Stimulated activated CD4-positive, alpha-beta T cell treated with anti-CD3 and anti-CD28 coated beads, Interleukin-12 subunit alpha, Interleukin-12 subunit beta, amount 100 ng/mL, for 48 hours (primary cell): Measurements from ENCODE around the gene TIMM10.
"Not testable (repeated sequence)": the region's sequence is repeated elsewhere in the genome, so short reads cannot be mapped to it uniquely, and the experiment has no call there.

Experiments used
- DNase-seq, 3 donors: peaks; one replicate each; pipeline ENCODE4 v3.0.0-alpha.2; 2020; ENCODE audit warnings: low read depth in 2 of 3, low spot score in 1 of 3

The TIMM10 gene

GRCh38 chr11:57542582-57542981 lies 12.0 kb upstream of the TIMM10 start:
- no peak for DNase-seq

DNA sequence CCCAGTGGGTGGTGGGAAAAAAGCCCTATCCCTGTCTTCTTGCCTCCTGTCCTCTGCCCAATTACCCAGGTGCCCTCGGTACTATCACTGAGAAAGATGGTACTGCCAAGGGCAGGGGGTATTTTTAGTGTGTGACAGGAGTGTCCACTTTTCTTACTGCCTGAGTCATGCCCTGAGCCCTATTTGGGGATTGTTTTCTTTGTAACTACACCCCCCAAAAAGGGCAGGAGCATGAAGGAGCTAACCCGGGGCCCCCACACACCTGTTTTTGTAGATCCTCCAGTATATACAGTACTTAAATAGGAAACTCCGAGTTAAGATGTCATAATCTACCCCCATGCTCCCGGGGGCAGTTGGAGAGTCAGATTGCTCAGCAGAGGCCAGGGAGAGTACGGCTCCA lies 10.6 kb upstream of the TIMM10 start:
- DNase-seq: no peak

DNA sequence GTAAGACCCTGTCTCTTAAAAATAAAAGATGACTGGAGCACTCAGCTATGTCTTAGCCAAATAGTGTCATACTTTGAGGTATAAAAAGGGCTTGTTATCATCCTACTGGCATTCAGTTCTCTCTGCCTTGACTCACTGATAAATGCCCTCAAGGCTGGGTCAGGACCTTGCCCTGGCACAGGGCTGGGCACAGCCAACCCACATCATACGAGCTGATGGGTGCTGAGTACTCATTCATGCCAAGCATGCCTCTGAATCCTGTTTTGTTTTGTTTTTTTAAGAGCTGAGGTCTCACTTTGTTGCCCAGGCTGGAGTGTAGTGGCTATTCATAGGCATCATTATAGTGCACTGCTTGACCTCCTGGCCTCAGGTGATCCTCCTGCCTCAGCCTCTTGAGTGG lies 8.8 kb upstream of the TIMM10 start:
- DNase-seq: no peak

- no peak for DNase-seq
Observed at GRCh38 chr11:57536947-57537619, 6.5 kb upstream of the TIMM10 start, which contains the start of gene SMTNL1. SMTNL1 (plus strand) TSS chr11:57537595; CDS start chr11:57542643, 5,048 bp downstream.

DNA sequence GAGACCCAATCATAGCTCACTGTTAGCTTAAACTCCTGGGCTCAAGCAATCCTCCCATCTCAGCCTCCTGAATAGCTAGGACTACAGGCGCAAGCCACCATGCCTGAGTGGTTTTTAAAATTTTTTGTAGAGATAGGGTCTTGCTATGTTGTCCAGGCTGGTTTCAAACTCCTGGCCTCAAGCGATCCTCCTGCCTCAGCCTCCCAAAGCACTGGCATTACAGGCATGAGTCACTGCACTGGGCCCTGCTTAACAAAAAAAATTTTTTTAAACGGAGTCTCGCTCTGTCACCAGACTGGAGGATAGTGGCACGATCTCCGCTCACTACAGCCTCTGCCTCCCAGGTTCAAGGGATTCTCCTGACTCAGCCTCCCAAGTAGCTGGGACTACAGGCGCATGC lies 3.9 kb upstream of the TIMM10 start:
- not testable (repeated sequence) for DNase-seq

- no peak for DNase-seq
Observed at GRCh38 chr11:57530215-57530595, 349 bp downstream of the TIMM10 start.

- no peak for DNase-seq
Observed at GRCh38 chr11:57529012-57529411, 1.5 kb downstream of the TIMM10 start.

DNA sequence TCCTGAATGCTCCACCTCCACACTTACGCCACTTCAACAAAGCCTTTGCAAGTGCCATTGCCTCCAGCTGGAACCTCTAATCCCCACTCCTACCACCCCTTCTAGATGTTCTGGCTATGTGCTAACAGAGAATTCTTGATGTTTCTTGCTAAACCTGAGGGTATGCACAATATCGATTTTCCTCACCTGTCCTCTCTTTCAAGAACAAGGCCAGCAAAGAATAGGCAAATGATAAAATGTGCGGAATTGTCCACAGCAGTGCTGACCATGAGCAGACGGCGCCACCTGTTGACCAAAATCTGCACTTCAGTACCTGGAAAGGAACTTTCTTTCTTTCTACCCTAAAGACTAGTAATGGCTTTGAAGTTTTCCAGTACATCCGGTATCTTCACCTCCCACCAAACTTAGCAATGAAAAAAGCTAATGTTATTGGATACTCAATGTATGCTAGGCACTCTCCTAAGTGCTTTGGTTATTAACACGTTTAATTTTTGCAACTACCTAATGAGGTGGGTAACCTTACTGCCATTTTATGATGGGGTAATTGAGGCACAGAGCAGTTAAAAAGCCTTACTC lies 3.4 kb downstream of the TIMM10 start:
- peak; percentile 38 to 82 (median 62) for DNase-seq

DNA sequence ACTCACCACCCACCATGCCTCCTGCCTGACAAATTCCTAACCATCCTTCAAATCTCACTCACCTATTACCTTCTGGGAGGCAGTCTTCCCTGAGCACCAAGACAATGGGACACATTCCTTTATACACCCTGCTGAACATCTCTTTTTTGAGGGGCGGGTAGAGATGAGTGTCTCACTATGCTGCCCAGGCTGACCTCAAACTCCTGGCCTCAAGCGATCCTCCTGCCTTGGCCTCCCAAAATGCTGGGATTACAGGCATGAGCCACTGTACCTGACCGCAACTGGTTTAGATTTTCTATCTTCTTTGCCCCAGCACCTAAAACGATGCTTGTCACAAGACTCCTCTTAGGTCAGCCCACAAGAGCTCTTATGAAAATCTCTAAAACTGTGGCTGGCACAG lies 7.1 kb downstream of the TIMM10 start:
- DNase-seq: no peak

DNA sequence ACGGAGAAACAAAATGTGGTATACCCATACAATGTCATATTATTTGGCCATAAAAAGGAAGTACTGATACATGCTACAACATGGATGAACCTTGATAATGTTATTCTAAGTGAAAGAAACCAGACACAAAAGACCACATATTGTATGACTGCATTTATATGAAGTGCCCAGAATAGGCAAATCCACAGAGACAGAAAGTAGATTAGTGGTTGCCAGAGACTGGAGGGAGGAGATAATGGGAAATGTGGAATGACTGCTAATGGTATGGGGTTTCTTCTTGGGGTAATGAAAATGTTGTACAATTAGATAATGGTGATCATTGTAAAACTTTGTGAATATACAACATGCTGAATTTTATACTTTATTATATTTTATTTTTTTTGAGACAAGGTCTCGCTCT lies 9.4 kb downstream of the TIMM10 start:
- no peak for DNase-seq

- no peak for DNase-seq
Observed at GRCh38 chr11:57516061-57516443, 14.5 kb downstream of the TIMM10 start.

DNA sequence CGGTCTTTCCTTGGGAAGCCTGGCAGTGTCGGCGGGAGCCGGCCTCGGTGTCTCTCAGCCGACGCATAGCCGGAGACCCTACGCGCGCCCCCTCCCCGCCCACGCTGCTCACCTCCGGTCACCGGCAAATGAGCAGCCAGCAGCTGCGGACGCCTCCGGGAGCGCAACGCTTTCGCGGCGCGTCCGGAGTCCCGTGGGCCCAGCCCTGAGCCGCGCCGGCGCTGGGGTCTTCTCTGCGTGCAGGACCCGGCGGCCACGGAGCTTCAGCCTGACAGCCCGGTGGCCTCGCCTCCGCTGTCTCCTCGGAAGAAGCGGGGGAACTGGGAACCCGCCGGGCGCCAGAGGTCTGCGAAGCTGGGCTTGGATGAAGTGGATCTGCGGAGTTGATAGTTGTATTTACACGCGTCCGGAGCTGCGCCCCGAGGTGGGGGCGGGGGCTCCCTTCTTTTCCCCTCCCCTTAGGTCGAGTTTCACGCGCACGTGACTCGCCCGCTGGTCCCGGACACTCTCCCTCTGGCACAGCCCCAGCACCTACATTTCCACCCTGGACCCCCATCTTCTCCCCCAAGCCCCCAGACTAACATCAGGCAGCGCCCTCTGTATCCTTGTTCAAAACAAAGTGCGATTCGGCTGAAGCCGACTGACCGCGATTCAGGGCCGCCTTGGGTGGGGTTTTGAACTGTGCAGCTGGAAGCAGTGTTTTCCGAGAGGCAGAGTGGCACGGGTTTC lies 15.1 kb downstream of the TIMM10 start, which contains the start of gene SLC43A1:
Gene SLC43A1 (minus strand): TSS at position 371 of the 729 bp plus-strand sequence. CDS start 1,591 bp downstream, outside the sequence.
- peak; percentile 4 to 35 (median 15) for DNase-seq

- peak in 2 of 3 donors; percentile 24 to 49 for DNase-seq
Observed at GRCh38 chr11:57514538-57515331, 15.8 kb downstream of the TIMM10 start.

DNA sequence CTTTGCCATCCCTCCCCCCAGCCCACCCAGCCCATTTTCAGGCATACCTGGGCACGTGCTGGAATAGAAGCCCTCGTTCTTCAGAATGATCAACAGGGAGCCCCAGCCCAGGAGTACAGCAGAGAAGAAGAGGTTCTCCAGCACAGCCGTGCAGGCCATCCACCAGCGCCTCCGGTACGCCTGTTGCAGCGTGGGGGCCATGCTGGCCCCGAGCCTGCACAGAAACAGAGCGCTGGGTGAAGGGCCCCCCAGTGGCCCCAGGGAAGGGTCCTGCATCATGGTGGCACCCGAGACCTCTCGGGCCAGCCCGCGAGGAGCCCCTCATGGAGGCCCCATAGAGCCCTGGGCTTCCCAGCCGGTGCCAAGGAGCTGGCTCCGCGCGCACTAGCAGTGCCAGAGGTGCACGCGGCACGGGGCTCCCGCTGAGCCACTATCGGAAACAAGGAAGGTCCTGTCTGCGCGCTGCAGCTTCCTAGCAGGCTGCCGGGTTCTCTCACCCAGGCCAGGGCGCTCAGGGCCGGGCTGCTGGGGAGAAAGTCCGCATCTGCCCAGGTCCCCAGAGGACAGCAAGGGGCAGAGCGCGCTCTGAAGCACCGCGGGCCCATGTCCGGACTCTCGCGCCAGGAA lies 16.5 kb downstream of the TIMM10 start:
- peak in 1 of 3 donors; percentile 25 for DNase-seq

- DNase-seq: no peak
Observed at GRCh38 chr11:57513452-57513795, 17.1 kb downstream of the TIMM10 start.

DNA sequence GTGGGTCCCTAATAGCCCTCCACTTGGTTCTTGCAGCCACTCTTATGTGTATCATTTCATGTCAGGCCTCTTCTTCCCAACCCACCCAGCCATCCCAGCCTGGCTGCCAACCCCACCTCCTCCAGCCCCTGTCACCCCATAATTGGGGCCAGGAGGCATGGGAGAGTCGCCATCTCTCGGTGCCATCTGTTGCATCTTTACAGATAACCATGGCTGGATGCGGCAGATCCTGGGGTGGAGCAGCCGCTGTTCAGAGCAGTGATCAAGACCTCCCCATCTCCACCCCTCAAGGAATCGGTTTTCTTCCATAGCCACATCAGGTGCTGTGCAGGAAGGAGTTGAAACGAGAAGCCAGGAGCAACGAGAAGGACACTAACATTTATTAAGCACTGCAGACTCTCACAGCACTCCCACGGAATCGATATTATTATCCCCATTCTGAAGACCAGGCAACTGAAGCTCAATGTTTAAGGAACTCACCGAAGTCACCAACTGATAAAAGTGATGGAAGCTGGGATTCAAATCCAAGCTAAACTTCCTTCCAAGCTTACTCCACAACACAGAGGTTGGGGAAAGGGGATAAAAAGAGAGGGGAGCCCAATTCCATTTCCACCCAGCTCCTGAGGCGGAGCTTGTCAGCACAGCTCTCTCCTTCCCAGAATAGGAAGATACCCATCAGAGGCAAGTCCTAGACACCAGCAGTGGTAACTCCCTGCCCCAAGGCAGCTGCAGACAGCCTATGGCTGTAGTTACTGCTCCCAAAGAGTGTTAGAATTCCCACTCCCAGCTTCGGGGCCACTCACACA lies 17.7 kb downstream of the TIMM10 start:
- no peak for DNase-seq

GRCh38 chr11:57511741-57512430 lies 18.7 kb downstream of the TIMM10 start:
- DNase-seq: no peak

DNA sequence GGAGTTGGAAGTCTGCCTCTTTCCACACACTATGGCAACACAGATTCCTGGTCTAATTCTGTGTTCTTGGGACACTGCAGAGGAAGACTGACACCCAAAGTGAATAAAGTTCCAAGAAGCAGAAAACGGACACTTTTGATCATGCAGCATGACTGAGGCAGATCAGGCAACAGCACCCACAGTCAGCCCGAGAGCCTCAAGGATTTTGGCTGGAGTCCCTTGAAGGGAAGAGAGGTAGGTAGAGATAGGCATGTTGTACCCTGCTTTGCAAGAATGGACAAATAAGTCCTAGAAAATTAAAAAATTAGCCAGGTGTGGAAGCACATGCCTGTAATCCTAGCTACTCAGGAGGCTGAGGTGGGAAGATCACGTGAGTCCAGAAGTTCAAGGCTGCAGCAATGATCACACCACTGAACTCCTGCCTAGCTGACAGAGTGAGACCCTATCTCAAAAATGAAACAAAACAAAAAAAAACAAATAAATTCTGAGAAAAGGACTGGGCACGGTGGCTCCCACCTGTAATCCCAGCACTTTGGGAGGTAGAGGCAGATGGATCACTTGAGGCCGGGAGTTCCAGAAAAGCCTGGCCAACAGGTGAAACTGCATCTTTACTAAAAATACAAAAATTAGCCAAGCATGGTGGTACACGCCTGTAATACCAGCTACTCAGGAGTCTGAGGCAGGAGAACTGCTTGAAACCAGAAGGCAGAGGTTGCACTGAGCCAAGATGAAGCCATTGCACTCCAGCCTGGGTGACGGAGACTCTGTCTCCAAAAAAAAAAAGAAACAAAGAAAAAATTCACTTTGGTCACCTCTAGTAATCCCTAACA lies 22.0 kb downstream of the TIMM10 start:
- DNase-seq: no peak

DNA sequence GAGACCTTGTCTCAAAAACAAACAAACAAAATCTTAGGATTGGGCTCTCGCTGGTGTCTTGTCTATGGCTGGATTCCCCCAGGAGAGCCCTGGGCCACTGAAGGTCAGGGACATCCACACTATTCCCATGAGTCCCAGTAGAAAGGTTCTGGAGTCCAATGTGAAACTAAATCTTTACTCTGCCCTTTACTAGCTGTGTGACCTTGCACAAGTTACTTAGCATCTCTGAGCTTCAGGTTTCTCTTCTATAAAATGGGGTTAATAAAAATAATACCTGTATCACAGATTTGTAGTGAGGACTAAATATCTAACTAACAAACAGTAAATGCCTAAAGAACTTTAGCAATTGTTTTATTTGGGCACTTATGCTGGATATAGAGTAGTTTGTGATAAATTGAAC lies 24.0 kb downstream of the TIMM10 start:
- no peak for DNase-seq
